ENCODE measurements around the gene RIN3.

RIN3 gene

GRCh38 chr14:92737619-92738188, 224.1 kb downstream of the RIN3 start:
- no peak overlapping the region for H3K4me3 ChIP-seq (ENCODE audit: low read depth, low read length)
- no peak for TF ChIP-seq POLR2A (IDR thresholded peaks at IDR 0.05; ENCODE audit: extremely low read depth, insufficient read length)
- no peak for DNase-seq (ENCODE audit: low read depth)

All from NB4 (cell line).